ENCODE results near the gene PAPOLA.
A peak's percentile ranks its signal among the peaks of the same experiment; 100 is the strongest.

PAPOLA gene

DNA sequence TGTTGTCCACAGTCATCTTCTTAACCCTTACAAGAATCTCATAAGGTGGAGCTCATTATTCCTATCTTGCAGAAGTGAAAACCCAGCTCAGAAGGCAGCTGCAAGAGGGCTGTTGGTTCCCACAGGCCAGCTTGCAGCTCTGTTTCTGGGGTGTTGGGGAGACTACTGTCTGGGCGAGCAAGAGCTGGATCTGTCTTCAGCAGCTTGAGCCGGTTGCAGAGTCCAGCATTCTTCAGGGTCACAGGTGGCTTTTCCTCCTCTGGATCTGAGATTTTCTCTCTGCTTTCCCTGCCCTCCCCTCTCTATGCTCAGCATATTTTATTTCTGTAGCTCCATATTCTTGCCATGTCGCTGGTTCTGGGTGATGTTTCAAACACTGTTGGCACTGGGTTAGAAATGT lies 87.4 kb downstream of the PAPOLA start:
- peaks cover 0 to 2% of the 10 kb centered on the region in 2 donors for H3K36me3 Mint-ChIP-seq
- H3K27ac Mint-ChIP-seq: no peak overlapping the region
- no peaks in the 10 kb centered on the region for H3K9me3 Mint-ChIP-seq
- peaks cover 38 to 70% of the 10 kb centered on the region in 2 donors for H3K27me3 Mint-ChIP-seq
- no peak overlapping the region for H3K4me3 Mint-ChIP-seq
- peaks cover 7 to 13% of the 10 kb centered on the region in 2 donors for H3K4me1 Mint-ChIP-seq
- DNase-seq: no peak
- ATAC-seq (replicated peaks): no peak

DNA sequence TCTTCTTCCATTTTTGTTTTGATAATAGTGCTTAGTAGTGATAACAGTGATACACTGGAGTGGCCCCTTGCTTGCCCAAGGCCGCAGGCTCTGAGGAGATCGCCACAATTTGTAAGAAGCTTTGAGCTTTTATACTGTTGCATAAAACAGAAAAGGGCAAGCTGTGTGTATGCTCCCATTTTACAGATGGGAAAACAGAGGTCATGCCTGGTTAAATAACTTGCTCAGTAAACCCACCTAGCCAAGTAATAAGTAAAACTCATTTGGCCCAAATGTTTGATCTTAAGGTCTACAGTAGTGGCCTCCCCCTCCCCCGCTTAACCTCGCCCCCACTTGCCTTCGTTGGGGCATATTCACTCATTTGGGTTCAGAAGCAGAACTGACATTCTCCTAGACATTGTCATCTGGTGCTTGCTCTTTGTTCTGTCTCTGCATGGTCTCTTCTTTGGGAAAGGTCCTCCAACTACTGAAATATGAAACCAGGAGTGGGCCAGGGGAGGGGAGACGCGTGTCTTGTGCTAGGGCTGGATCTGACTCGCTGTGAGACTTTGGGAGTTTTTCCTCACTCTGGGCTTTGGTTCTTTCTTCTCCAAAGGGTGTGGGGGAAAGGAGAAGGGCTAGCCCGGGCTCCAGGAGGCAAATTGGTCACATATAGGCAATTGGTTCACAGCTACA lies 88.1 kb downstream of the PAPOLA start:
- Mint-ChIP-seq H3K27ac (no peak overlapping the region), H3K9me3 (no peaks in the 10 kb centered on the region), H3K4me3 (no peak overlapping the region), H3K27me3 (peaks cover 34 to 65% of the 10 kb centered on the region in 2 donors), H3K36me3 (peaks cover 0 to 2% of the 10 kb centered on the region in 2 donors), H3K4me1 (peaks cover 7 to 13% of the 10 kb centered on the region in 2 donors)
- no peak for ATAC-seq (replicated peaks)
- no peak for DNase-seq

DNA sequence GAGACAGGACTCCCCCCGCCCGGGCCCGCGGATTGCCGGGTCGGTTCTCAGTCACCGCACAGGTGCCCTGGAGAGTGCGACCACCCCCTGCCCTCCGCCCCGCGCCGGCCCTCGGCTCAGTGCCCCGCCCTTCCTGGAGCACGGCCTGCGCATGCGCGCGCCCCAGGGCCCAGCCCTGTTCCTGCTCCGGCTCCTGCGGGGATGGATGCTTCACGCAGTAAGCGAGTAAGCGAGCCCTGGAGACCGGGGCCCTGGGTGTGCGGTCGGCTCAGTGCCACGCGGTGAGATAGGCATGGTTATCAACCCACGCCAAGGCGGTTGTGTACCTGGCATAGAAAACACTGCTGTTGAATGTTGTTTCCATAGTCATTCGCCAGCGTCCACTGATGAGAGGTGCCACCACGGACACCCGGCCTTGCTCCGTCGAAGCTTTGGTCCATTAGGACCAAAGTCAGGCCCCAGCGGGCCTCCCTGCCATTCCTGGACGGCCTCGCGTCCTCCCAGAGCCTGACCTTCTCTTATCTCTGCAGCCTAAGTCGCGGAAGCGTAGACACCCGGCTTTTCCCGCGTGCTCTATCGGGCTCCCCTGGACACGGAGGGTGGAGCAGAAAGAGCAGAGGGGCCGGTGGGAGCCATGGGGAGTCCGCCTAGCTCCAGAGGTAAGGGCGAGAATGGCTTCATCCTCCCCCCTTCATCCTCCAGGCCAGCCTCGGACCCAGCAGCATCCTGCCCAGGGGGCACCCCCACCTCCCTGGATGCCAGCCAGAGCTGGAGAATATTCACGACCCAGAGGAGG lies 90.6 kb downstream of the PAPOLA start:
- peaks cover 0 to 2% of the 10 kb centered on the region in 2 donors for H3K36me3 Mint-ChIP-seq
- H3K4me3 Mint-ChIP-seq: peak overlapping the region; percentile 79 to 81
- ATAC-seq (replicated peaks): peak; percentile 86 to 92
- H3K9me3 Mint-ChIP-seq: no peaks in the 10 kb centered on the region
- peaks cover 7 to 13% of the 10 kb centered on the region in 2 donors for H3K4me1 Mint-ChIP-seq
- peaks cover 27 to 55% of the 10 kb centered on the region in 2 donors for H3K27me3 Mint-ChIP-seq
- DNase-seq: peak; percentile 42
- peak overlapping the region; percentile 3 for H3K27ac Mint-ChIP-seq

DNA sequence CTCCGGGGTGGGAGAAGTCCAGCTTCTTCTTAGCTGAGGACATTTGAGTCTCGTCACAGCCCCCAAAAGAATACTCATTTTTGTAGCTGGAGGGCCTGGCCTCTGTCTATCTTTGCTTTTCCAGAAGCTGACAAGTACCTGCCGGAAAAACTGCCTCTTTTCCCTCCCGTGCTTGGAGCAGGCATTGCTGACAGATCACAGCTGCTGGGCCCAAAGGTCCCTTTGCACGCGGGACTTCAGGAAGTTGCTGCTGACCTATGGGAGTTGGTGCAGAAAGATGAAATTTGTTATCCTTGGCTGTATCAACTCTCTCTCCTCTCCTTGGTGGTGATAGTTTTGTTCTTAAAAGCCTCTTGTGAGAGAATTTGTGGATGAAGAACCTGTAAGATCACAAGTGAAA lies 92.8 kb downstream of the PAPOLA start:
- Mint-ChIP-seq H3K4me1 (peaks cover 4 to 6% of the 10 kb centered on the region in 2 donors), H3K27me3 (peaks cover 16 to 41% of the 10 kb centered on the region in 2 donors), H3K9me3 (no peaks in the 10 kb centered on the region), H3K4me3 (no peak overlapping the region), H3K36me3 (no peaks in the 10 kb centered on the region), H3K27ac (no peak overlapping the region)
- ATAC-seq (replicated peaks): no peak
- no peak for DNase-seq

DNA sequence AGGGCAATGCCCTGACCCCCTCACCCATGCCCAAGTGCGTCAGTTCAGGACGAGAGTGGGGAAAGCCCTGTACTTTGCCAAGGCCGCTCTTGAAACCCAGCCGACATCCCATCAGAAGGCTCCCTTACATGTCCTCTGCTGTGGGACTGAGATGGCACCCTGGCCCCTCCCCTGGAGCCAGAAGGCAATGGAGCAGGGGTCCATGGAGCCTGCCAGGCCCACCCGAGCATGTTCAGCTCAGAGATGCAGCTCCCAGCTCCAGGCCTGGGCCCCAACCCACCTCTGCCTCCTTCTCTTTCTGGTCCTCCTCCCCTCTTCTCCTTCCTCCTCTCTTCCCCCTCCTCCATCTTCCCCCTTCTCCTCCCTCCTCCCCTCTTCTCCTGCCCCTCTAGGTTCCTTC lies 95.5 kb downstream of the PAPOLA start:
- Mint-ChIP-seq H3K9me3 (no peaks in the 10 kb centered on the region), H3K36me3 (no peaks in the 10 kb centered on the region), H3K27me3 (peaks cover 22 to 35% of the 10 kb centered on the region in 2 donors), H3K4me1 (peaks cover 4 to 5% of the 10 kb centered on the region in 2 donors), H3K27ac (no peak overlapping the region), H3K4me3 (no peak overlapping the region)
- no peak for DNase-seq
- no peak for ATAC-seq (replicated peaks)

DNA sequence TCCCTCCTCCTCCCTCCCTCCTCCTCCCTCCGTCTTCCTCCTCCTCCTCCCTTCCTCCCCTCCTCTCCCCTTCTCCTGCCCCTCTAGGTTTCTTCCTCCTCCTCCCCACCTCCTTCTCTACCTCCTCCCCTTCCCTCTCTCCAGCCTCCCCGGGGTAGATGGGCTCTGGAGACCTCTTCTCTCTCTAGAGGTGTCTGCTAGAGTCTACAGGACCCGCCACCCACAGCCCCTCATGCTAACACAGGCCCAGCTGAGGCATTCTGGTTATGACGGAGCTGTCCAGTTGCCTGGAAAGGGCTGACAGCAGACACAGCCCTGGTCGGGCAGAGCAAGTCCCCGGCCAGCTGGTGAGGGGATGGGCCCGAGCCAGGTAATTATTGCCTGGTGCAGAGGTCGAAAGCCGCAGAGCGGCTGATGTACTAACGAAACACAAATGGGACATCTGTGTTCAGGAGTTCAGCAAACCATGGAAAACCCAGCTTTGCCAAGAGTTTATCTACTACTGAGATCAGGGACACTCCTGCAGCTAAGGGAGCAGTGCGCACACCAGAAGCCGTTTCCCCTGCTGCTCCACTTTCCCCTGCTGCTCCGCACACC lies 96.2 kb downstream of the PAPOLA start:
- H3K4me1 Mint-ChIP-seq: no peaks in the 10 kb centered on the region
- H3K27me3 Mint-ChIP-seq: peaks cover 22 to 35% of the 10 kb centered on the region in 2 donors
- H3K4me3 Mint-ChIP-seq: no peak overlapping the region
- ATAC-seq (replicated peaks) (no peak), DNase-seq (no peak)
- H3K36me3 Mint-ChIP-seq: no peaks in the 10 kb centered on the region
- H3K27ac Mint-ChIP-seq: no peak overlapping the region
- H3K9me3 Mint-ChIP-seq: no peaks in the 10 kb centered on the region

DNA sequence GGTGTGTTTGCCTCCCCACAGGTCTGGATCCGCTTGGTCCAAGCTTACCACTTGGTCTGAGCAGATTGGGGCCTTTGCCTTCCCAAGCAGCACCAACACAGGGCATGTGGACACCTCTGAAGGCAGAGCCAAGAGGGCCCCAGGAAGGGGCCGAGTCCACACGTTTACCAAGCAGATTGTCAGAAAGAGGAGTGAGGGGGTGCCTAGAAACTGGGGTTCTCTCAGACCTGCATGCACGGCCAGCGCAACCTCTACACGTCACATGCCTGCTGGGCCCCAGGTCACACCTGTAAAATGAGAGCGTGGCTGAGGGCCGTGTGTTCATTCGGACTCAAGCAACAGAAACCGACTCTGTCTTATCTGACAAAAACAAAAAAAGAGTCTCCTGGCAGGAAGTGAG lies 96.9 kb downstream of the PAPOLA start:
- H3K9me3 Mint-ChIP-seq: no peaks in the 10 kb centered on the region
- ATAC-seq (replicated peaks): no peak
- H3K36me3 Mint-ChIP-seq: no peaks in the 10 kb centered on the region
- no peaks in the 10 kb centered on the region for H3K4me1 Mint-ChIP-seq
- H3K4me3 Mint-ChIP-seq: no peak overlapping the region
- H3K27me3 Mint-ChIP-seq: peaks cover 22 to 34% of the 10 kb centered on the region in 2 donors
- no peak for DNase-seq
- H3K27ac Mint-ChIP-seq: no peak overlapping the region

DNA sequence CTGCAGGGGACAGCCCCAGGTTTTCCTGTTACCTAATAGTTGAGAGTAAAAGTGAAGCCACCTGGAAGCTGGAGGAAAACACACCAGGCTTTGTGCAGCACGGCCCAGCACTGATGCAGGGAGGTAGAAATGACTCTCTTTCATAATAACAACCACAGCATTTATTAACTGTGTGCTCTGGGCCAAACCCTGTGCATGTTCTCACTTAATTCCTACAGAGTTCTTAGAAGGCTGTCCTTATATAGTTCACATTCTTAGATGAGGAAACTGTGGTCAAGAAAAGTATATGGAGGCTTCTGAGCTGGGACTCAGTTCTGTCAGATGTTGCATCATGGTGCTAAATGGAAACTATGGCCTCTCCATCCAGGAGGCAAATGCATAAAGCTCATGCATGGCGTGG lies 100.0 kb downstream of the PAPOLA start:
- no peaks in the 10 kb centered on the region for H3K9me3 Mint-ChIP-seq
- no peak overlapping the region for H3K4me3 Mint-ChIP-seq
- H3K27ac Mint-ChIP-seq: no peak overlapping the region
- DNase-seq: no peak
- H3K4me1 Mint-ChIP-seq: no peaks in the 10 kb centered on the region
- ATAC-seq (replicated peaks): no peak
- no peaks in the 10 kb centered on the region for H3K36me3 Mint-ChIP-seq
- peaks cover 25 to 36% of the 10 kb centered on the region in 2 donors for H3K27me3 Mint-ChIP-seq

DNA sequence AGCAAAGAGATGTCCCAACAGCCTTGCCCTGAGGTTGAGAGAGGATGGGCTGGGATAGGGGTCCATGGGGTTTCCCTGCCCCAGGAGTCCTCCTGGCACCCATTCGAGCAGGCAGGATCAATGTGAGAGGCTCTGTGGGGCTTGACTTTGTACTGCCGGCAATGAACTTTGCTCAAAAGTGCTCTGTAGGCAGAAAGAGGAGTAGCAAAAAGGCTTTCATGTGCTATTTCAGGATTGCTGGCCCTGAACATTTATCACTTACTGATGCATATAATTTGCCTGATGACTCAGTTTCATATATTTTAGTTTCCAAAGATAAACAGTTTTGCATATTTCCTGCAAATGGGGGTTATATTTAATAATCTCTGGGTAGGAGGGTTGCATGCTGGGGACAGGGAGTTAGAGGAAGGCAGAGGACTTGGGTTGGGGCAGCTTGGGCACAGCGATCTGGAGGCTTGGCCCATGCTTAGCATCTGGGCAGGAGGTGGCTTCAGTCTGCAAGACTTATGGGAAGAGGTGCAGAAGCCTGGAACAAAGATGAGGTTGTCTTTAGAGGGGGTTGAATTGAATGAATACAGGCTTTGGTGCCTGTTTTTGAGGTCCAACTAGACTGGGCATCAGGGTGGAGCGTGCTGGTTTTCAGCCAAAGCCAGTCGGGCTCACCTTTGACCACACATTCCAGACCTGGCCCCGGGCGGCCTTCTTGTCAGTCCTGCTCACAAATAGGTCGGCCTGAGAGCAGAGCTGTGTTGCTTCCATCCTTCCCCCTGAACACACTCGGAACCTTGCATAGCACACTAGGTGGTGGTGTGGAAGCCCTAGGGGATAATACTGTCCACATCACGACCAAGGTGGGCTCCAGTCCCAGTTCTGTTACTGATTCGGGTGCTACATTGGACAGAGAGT lies 101.4 kb downstream of the PAPOLA start:
- Mint-ChIP-seq H3K4me1 (no peaks in the 10 kb centered on the region), H3K27me3 (peaks cover 25 to 36% of the 10 kb centered on the region in 2 donors), H3K9me3 (no peaks in the 10 kb centered on the region), H3K27ac (no peak overlapping the region), H3K4me3 (no peak overlapping the region), H3K36me3 (no peaks in the 10 kb centered on the region)
- ATAC-seq (replicated peaks) (no peak), DNase-seq (no peak)

DNA sequence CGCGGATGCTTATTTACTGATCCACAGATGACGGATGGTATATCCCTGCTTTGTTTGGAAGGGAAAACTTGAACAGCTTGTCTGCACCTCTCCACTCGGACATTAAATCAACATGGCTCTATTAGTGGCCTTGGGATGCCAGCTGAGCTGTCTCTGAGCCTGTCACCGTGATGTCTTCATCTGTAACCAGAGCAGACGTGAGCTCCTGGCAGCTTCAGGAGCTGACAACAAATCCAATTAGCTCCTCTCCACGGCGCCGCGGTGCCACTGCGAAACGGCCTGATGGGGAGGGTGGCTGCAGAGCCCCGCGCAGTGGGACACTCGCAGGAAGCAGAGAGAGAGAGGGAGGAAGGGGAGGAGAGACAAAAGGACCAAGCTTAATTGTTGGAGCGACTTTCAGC lies 112.3 kb downstream of the PAPOLA start:
- Mint-ChIP-seq H3K36me3 (no peaks in the 10 kb centered on the region), H3K27ac (no peak overlapping the region), H3K9me3 (peaks cover 0 to 1% of the 10 kb centered on the region in 2 donors), H3K4me3 (no peak overlapping the region), H3K4me1 (peaks cover 0 to 2% of the 10 kb centered on the region in 2 donors), H3K27me3 (peaks cover 35 to 43% of the 10 kb centered on the region in 2 donors)
- DNase-seq: no peak
- no peak for ATAC-seq (replicated peaks)

DNA sequence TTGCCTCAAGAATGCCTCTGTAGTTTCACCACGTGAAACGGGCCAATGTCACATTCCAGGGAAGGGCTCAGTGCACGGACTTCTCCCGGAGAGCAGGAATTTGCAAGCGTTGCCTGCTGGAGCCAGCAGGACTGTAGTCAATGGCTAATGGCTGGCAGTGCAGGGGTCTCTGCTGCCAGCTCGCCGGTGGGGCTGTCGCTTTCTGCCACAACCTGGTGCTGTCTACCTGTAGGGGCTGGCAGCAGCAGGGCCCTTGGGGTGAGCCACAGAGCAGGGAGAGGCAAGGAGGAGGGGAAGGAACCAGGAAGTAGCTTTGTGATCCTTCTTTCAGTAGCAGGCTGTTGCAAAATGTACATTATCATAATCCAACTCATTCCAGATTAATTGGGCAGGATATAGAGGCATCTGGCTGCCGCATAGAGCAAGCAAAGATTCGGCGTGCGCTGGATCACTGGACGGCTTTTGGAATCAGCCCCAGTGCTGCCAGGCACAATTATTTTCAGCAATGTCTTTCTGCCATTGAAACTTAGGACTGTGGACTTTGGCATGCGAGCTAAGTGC lies 114.1 kb downstream of the PAPOLA start:
- peaks cover 36 to 38% of the 10 kb centered on the region in 2 donors for H3K27me3 Mint-ChIP-seq
- H3K4me1 Mint-ChIP-seq: peaks cover 0 to 2% of the 10 kb centered on the region in 2 donors
- no peak overlapping the region for H3K4me3 Mint-ChIP-seq
- no peak overlapping the region for H3K27ac Mint-ChIP-seq
- DNase-seq (no peak), ATAC-seq (replicated peaks) (no peak)
- H3K9me3 Mint-ChIP-seq: peaks cover 0 to 1% of the 10 kb centered on the region in 2 donors
- H3K36me3 Mint-ChIP-seq: no peaks in the 10 kb centered on the region
